GM12878 (cell line): ENCODE measurements around the gene TRPM3. TPM values are rescaled to one million over a fixed set of nuclear protein-coding genes. Genes with fewer than 3 reads are reported as not detected.

ENCODE experiments used
- ATAC-seq: fragments of 200-7000 bp; cut with Tn5 transposase; 3 replicates; pipeline ENCODE4 v1.9.1; 2020; ENCODE audit warnings: mild to moderate bottlenecking, moderate library complexity
- BruUV-seq: library from RNA; stranded (reverse); fragments of 400-500 nt; replicated peaks from 2 replicates; lab custom pipeline; 2021; lab: Mats Ljungman, UMichigan
- CTCF ChIA-PET: fragments of 300-600 bp; sonication (Branson Sonifier 250); formaldehyde crosslinking; extraction: SDS; loops from one replicate; lab custom pipeline; 2021; ENCODE audit warnings: inconsistent platforms; lab: Yijun Ruan, JAX
- POLR2A ChIA-PET: fragments of 350-600 bp; formaldehyde crosslinking; extraction: SDS; loops from one replicate; lab custom pipeline; 2021; ENCODE audit warnings: inconsistent platforms; lab: Charles Lee
- RAD21 ChIA-PET: fragments of 300-600 bp; sonication (Branson Sonifier 250); formaldehyde crosslinking; loops from one replicate; lab custom pipeline; 2023; ENCODE audit warnings: antibody characterized with exemption; ENCODE audit not compliant: unreplicated experiment; lab: Charles Lee
- SMC1A ChIA-PET: fragments of 300-600 bp; sonication (Branson Sonifier 250); formaldehyde crosslinking; loops from one replicate; lab custom pipeline; 2023; ENCODE audit not compliant: unreplicated experiment, uncharacterized antibody; lab: Charles Lee
- DNase-seq: peaks from one replicate; pipeline ENCODE4 v3.0.0-alpha.2; 2011; ENCODE audit warnings: low read depth, low spot score
- FAIRE-seq: peaks from 3 replicates; lab custom pipeline; 2011; peaks lifted over from hg19 to GRCh38; lab: Jason Lieb, UNC
- H2AFZ ChIP-seq: 2 replicates; pipeline ENCODE4 v1.6.0; 2011; ENCODE audit warnings: low read depth, low read length, control low read depth; ENCODE audit not compliant: control insufficient read depth
- H3K27ac ChIP-seq: 2 replicates; pipeline ENCODE4 v1.5.1; 2011; ENCODE audit warnings: control low read depth; ENCODE audit not compliant: control insufficient read depth, insufficient read depth
- H3K27me3 ChIP-seq, 2 experiments: replicated peaks in 1 of 2; 2 replicates each; pipeline versions ENCODE4 v1.6.0 to v1.6.1; 2011; ENCODE audit warnings: low read length in 1 of 2; ENCODE audit not compliant: control insufficient read depth in 2 of 2, insufficient read depth in 2 of 2
- H3K36me3 ChIP-seq, 2 experiments: 2 replicates each; pipeline ENCODE4 v1.5.1; 2011; ENCODE audit warnings: low read length in 1 of 2; ENCODE audit not compliant: control insufficient read depth in 2 of 2, insufficient read depth in 2 of 2
- H3K4me1 ChIP-seq: 2 replicates; pipeline ENCODE4 v1.6.1; 2011; ENCODE audit warnings: mild to moderate bottlenecking, low read length, moderate library complexity, mixed read lengths; ENCODE audit not compliant: control insufficient read depth, insufficient read depth
- H3K4me2 ChIP-seq: 2 replicates; pipeline ENCODE4 v1.6.0; 2011; ENCODE audit warnings: control low read depth; ENCODE audit not compliant: control insufficient read depth, insufficient read depth
- H3K4me3 ChIP-seq: fragments of 200-600 bp; sonication (generic); 2 replicates; pipeline ENCODE4 v1.5.1; 2016
- H3K79me2 ChIP-seq: 2 replicates; pipeline ENCODE4 v1.6.0; 2011; ENCODE audit warnings: low read length; ENCODE audit not compliant: control insufficient read depth, insufficient read depth
- H3K9ac ChIP-seq: 2 replicates; pipeline ENCODE4 v1.8.0; 2011; ENCODE audit warnings: low read length, control low read depth, mixed read lengths; ENCODE audit not compliant: control insufficient read depth, insufficient read depth
- H3K9me3 ChIP-seq: replicated peaks from 3 replicates; pipeline ENCODE4 v1.5.1; 2011; ENCODE audit warnings: mild to moderate bottlenecking, low read length; ENCODE audit not compliant: control insufficient read depth, insufficient read depth
- H4K20me1 ChIP-seq: 2 replicates; pipeline ENCODE4 v1.6.0; 2011; ENCODE audit not compliant: control insufficient read depth, insufficient read depth
- CREB1 ChIP-seq: IDR thresholded peaks from 2 replicates; pipeline ENCODE4 v1.6.1; 2012; ENCODE audit warnings: low read depth, mild to moderate bottlenecking, inconsistent platforms
- E2F4 ChIP-seq: IDR thresholded peaks from 2 replicates; pipeline ENCODE4 v1.6.1; 2012; ENCODE audit warnings: low read depth, low read length, improper control_type of control experiment
- FOS ChIP-seq: IDR thresholded peaks from 3 replicates; pipeline ENCODE4 v1.6.1; 2011; ENCODE audit warnings: borderline replicate concordance; ENCODE audit not compliant: insufficient read length; ENCODE audit errors: extremely low read depth
- IKZF2 ChIP-seq, 2 experiments: fragments of 450-650 bp; IDR thresholded peaks; 2 replicates each; pipeline ENCODE4 v1.6.1; 2017; ENCODE audit warnings: mild to moderate bottlenecking in 2 of 2, moderate library complexity in 2 of 2
- MAX ChIP-seq: IDR thresholded peaks from 2 replicates; pipeline ENCODE4 v1.6.1; 2012; ENCODE audit warnings: low read depth, low read length, improper control_type of control experiment
- MEF2A ChIP-seq: IDR thresholded peaks from 2 replicates; pipeline ENCODE4 v1.6.1; 2011; ENCODE audit warnings: low read depth, mild to moderate bottlenecking, low read length, moderate library complexity; ENCODE audit not compliant: insufficient read depth
- MXI1 ChIP-seq: fragments of 150-350 bp; IDR thresholded peaks from 2 replicates; pipeline ENCODE4 v1.6.1; 2011; ENCODE audit warnings: low read depth, mild to moderate bottlenecking, inconsistent platforms, low read length, improper control_type of control experiment
- NFYB ChIP-seq: IDR thresholded peaks from 2 replicates; pipeline ENCODE4 v1.6.1; 2011; ENCODE audit warnings: low read depth, mild to moderate bottlenecking, low read length, improper control_type of control experiment, moderate library complexity; ENCODE audit not compliant: insufficient read depth
- NKRF ChIP-seq: fragments of 450-650 bp; conservative IDR thresholded peaks from 2 replicates; pipeline ENCODE4 v1.6.1; 2017; ENCODE audit warnings: mild to moderate bottlenecking, moderate library complexity
- PAX8 ChIP-seq: fragments of 450-650 bp; IDR thresholded peaks from 2 replicates; pipeline ENCODE4 v1.6.1; 2017; ENCODE audit warnings: mild to moderate bottlenecking, moderate library complexity
- POU2F2 ChIP-seq: IDR thresholded peaks from 3 replicates; pipeline ENCODE4 v1.6.1; 2011; ENCODE audit warnings: low read depth, mild to moderate bottlenecking, low read length, borderline replicate concordance
- RAD51 ChIP-seq: fragments of 450-650 bp; IDR thresholded peaks from 2 replicates; pipeline ENCODE4 v1.6.1; 2016; ENCODE audit warnings: moderate library complexity, mild to moderate bottlenecking, inconsistent platforms
- RB1 ChIP-seq: fragments of 450-650 bp; formaldehyde crosslinking; IDR thresholded peaks from 2 replicates; pipeline ENCODE4 v1.6.1; 2017; ENCODE audit warnings: mild to moderate bottlenecking, borderline replicate concordance
- RUNX3 ChIP-seq: IDR thresholded peaks from 2 replicates; pipeline ENCODE4 v1.6.1; 2012; ENCODE audit warnings: low read length, inconsistent platforms
- SMAD1 ChIP-seq: fragments of 450-650 bp; IDR thresholded peaks from 2 replicates; pipeline ENCODE4 v1.6.1; 2018; ENCODE audit warnings: mild to moderate bottlenecking, low read depth; ENCODE audit not compliant: partially characterized antibody
- TARDBP ChIP-seq: IDR thresholded peaks from 2 replicates; pipeline ENCODE4 v1.6.1; 2016; ENCODE audit warnings: borderline replicate concordance
- WRNIP1 ChIP-seq: IDR thresholded peaks from 2 replicates; pipeline ENCODE4 v1.6.1; 2011; ENCODE audit warnings: low read depth, low read length, improper control_type of control experiment, borderline replicate concordance
- ZNF384 ChIP-seq: IDR thresholded peaks from 2 replicates; pipeline ENCODE4 v1.6.1; 2012; ENCODE audit warnings: low read depth, mild to moderate bottlenecking, low read length, improper control_type of control experiment, borderline replicate concordance
- WGBS: methylation state at CpG from one replicate; pipeline ENCODE4 v1.1.6; 2016; ENCODE audit warnings: low lambda C conversion rate; ENCODE audit not compliant: insufficient replicate concordance, insufficient coverage; ENCODE audit errors: missing lambda C conversion rate; 5-methylcytosine and 5-hydroxymethylcytosine counted together
- in situ Hi-C: fragments of 300-500 bp; cut with MboI; formaldehyde crosslinking; loops from 9 replicates; pipeline ENCODE4 v1.14.3; 2018; ENCODE audit warnings: mixed read lengths
- intact Hi-C: fragments of 100-400 bp; cut with micrococcal nuclease; formaldehyde crosslinking; loops from one replicate; pipeline ENCODE4 v1.14.2; 2022; ENCODE audit not compliant: unreplicated experiment
- polyA plus RNA-seq, 11 experiments: library from polyadenylated mRNA; depleted of rRNA in 4 of 11; unstranded in 6 of 11; stranded (reverse) in 5 of 11; fragments of >200 nt; fragmentation: Nextera tagmentation in 4 of 11; fragmentation: Illumina TruSeq in 1 of 11; extraction: Ambion mirVana in 4 of 11; extraction: Trizol in 1 of 11; gene quantifications; 1 replicate in 1 of 11; 2 replicates in 10 of 11; pipeline versions ENCODE4 v1.2.1 to v1.2.3, GENCODE V29; 2011 to 2016; ENCODE audit warnings: inconsistent platforms in 2 of 11, missing spikeins in 2 of 11, low read depth in 1 of 11
- total RNA-seq, 4 experiments: library from RNA; depleted of rRNA in 3 of 4; stranded (reverse); fragments of >200 nt in 3 of 4; fragmentation: Illumina TruSeq in 1 of 4; extraction: Trizol in 1 of 4; gene quantifications; 2 replicates each; pipeline versions ENCODE4 v1.2.1 to v1.2.3, GENCODE V29; 2013 to 2021
- TF ChIP-seq, protein P1 (sequence below): fragments of 450-650 bp; IDR thresholded peaks from 2 replicates; pipeline ENCODE4 v1.6.1; 2017; ENCODE audit warnings: low read depth, mild to moderate bottlenecking, moderate library complexity
- TF ChIP-seq, protein P2 (sequence below): IDR thresholded peaks from 2 replicates; pipeline ENCODE4 v1.6.1; 2011; ENCODE audit warnings: low read depth, mild to moderate bottlenecking, low read length, moderate library complexity, borderline replicate concordance; ENCODE audit errors: extremely low read depth

The TRPM3 gene
- total and polyA plus RNA-seq, 10 of the 15 experiments (the other 5 are each of a cell fraction or from before 2014, with no cell fraction given): not detected

GRCh38 chr9:70978085-70978484 lies 143.3 kb downstream of the TRPM3 start (continued):
- TF ChIP-seq MEF2A (no peak), IKZF2 (IDR thresholded peaks at IDR 0.05) (no peak), CREB1 (no peak)

- intact Hi-C loops (no loop called here), in situ Hi-C loops (no loop called here)
- no peak for TF ChIP-seq RAD51
- no peak for TF ChIP-seq TARDBP
- TF ChIP-seq RUNX3: no peak
- no peak for TF ChIP-seq ZNF384
- TF ChIP-seq POU2F2: no peak
- TF ChIP-seq NFYB: no peak
- TF ChIP-seq, protein P1, sequence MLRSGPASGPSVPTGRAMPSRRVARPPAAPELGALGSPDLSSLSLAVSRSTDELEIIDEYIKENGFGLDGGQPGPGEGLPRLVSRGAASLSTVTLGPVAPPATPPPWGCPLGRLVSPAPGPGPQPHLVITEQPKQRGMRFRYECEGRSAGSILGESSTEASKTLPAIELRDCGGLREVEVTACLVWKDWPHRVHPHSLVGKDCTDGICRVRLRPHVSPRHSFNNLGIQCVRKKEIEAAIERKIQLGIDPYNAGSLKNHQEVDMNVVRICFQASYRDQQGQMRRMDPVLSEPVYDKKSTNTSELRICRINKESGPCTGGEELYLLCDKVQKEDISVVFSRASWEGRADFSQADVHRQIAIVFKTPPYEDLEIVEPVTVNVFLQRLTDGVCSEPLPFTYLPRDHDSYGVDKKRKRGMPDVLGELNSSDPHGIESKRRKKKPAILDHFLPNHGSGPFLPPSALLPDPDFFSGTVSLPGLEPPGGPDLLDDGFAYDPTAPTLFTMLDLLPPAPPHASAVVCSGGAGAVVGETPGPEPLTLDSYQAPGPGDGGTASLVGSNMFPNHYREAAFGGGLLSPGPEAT: no peak
- TF ChIP-seq, protein P2, sequence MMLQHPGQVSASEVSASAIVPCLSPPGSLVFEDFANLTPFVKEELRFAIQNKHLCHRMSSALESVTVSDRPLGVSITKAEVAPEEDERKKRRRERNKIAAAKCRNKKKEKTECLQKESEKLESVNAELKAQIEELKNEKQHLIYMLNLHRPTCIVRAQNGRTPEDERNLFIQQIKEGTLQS: no peak
- TF ChIP-seq E2F4: no peak
- no peak for TF ChIP-seq NKRF
- no peak for TF ChIP-seq WRNIP1
- no peak for TF ChIP-seq SMAD1
- no peak for TF ChIP-seq MXI1
- TF ChIP-seq RB1: no peak
- no peak for TF ChIP-seq FOS
- no peak for TF ChIP-seq PAX8
- no peak for TF ChIP-seq MAX
- ATAC-seq (no peak), FAIRE-seq (no peak), DNase-seq (no peak)
- ChIA-PET CTCF (no interaction called here), SMC1A (interaction anchor here (1.5 kb wide), 1 partner anchor 20 kb away, joined by 3 read pairs; no protein-coding TSS in a partner anchor), RAD21 (no interaction called here), POLR2A (no interaction called here)
- no peaks in the 10 kb centered on the region for H3K4me1 ChIP-seq
- no peak overlapping the region for H3K9ac ChIP-seq
- no peak overlapping the region for H2AFZ ChIP-seq
- no TSS peak for BruUV-seq
- H3K27ac ChIP-seq: no peak overlapping the region
- no peaks in the 10 kb centered on the region for H3K79me2 ChIP-seq
- 32% methylated on average over 5 of the region's 5 CpGs for WGBS
- H3K27me3 ChIP-seq: no peaks in the 10 kb centered on the region
- H3K4me3 ChIP-seq: no peak overlapping the region
- H3K9me3 ChIP-seq: no peaks in the 10 kb centered on the region
- H3K36me3 ChIP-seq: no peaks in the 10 kb centered on the region
- H3K4me2 ChIP-seq: no peak overlapping the region
- no peaks in the 10 kb centered on the region for H4K20me1 ChIP-seq
Measured at GRCh38 chr9:70975821-70976220, 145.6 kb downstream of the TRPM3 start.
